Activated T-helper 2 cell treated with anti-CD3 and anti-CD28 coated beads, Interferon-gamma antibody, Interleukin-2, Interleukin-4, amounts not matched to agents 10 μg/mL and 5 μg/mL and 100 μg/mL, durations not matched to agents 14 hours and 24 hours and 36 hours (primary cell): ENCODE data around the gene LAMB3. TPM values are rescaled to one million over a fixed set of nuclear protein-coding genes. Genes with fewer than 3 reads are reported as not detected.

Experiments used
- DNase-seq: peaks from one replicate; pipeline ENCODE4 v3.0.0; 2021; ENCODE audit warnings: low spot score
- H3K27ac Mint-ChIP-seq: one replicate; pipeline ENCODE4 v1.8.0; 2021; ENCODE audit warnings: mixed read lengths
- H3K27me3 Mint-ChIP-seq: one replicate; pipeline ENCODE4 v1.8.0; 2021; ENCODE audit warnings: low read depth, mixed read lengths
- H3K36me3 Mint-ChIP-seq: one replicate; pipeline ENCODE4 v1.8.0; 2021; ENCODE audit warnings: low read depth, mixed read lengths
- H3K4me1 Mint-ChIP-seq: one replicate; pipeline ENCODE4 v1.8.0; 2021; ENCODE audit warnings: low read depth, mixed read lengths
- H3K4me3 Mint-ChIP-seq: one replicate; pipeline ENCODE4 v1.8.0; 2021; ENCODE audit warnings: low read depth, mild to moderate bottlenecking, moderate library complexity, mixed read lengths
- H3K9me3 Mint-ChIP-seq: one replicate; pipeline ENCODE4 v1.8.0; 2021; ENCODE audit warnings: mixed read lengths
- intact Hi-C: fragments of 100-400 bp; cut with micrococcal nuclease; formaldehyde crosslinking; loops from one replicate; pipeline ENCODE4 v1.15.1; 2023
- total RNA-seq: library from RNA; stranded (reverse); gene quantifications from 2 replicates; pipeline ENCODE4 v1.2.3, GENCODE V29; 2022

Gene LAMB3
- total RNA-seq, 1 donor from 2014 or later, result 11.5 TPM

DNA sequence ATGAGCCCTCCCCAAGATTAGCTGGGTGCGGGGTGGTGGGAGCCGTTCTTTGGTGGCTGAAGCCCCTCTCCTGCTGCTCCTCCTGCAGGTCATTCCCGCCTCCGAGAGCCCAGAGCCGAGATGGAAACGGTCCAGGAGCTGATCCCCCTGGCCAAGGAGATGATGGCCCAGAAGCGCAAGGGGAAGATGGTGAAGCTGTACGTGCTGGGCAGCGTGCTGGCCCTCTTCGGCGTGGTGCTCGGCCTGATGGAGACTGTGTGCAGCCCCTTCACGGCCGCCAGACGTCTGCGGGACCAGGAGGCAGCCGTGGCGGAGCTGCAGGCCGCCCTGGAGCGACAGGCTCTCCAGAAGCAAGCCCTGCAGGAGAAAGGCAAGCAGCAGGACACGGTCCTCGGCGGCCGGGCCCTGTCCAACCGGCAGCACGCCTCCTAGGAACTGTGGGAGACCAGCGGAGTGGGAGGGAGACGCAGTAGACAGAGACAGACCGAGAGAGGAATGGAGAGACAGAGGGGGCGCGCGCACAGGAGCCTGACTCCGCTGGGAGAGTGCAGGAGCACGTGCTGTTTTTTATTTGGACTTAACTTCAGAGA lies 23.4 kb upstream of the LAMB3 start:
- H3K4me3 Mint-ChIP-seq, result peak overlapping the region; percentile 72
- H3K4me1 Mint-ChIP-seq, result peaks cover 68% of the 10 kb centered on the region
- H3K9me3 Mint-ChIP-seq, result peaks cover 4% of the 10 kb centered on the region
- DNase-seq, result no peak
- intact Hi-C loops, result loop anchor here (5.0 kb wide), 1 partner anchor 152 kb away; the partner anchor contains the start of gene UTP25
- peak overlapping the region; percentile 57 for H3K27ac Mint-ChIP-seq
- peaks cover 25% of the 10 kb centered on the region for H3K36me3 Mint-ChIP-seq
- peaks cover 33% of the 10 kb centered on the region for H3K27me3 Mint-ChIP-seq

DNA sequence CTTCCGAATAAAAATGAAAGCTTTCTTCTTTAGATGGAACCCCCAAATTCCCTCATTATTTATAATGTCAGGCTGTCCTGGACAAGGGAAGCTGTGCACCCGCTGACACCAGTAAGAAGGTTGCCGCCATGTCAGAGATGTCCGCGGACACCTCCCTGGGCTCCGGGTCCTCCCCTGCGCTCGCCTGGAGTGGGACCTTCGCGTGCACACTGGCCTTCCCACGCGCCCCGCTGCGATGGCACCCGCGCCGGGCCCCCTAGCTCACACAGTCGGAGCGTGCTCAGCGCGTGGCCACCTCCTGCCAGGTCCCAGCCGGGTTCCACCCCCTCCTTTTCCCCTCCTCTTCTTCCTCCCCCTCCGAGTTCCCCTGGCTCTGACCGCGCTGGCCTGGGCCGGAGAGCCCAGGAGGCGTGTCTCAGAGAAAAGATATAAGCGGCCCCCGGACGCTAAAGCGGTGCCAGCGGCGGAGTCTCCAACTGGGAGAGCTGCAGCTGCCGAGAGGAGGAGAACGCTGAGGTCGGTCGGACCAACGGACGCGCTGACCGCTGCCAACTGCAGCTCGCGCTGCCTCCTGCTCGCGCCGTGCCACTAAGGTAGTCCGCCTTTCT lies 22.8 kb upstream of the LAMB3 start, which contains the start of gene G0S2:
G0S2 (plus strand) TSS at position 456 of the 608 bp plus-strand sequence. CDS start 273 bp downstream, outside the sequence.
- intact Hi-C loops, result loop anchor here (5.0 kb wide), 1 partner anchor 152 kb away; the partner anchor contains the start of gene UTP25
- peak within 1 kb of the TSS; percentile 72 for H3K4me3 Mint-ChIP-seq
- H3K36me3 Mint-ChIP-seq, result peaks cover 25% of the 10 kb centered on the region
- peaks cover 28% of the 10 kb centered on the region for H3K27me3 Mint-ChIP-seq
- no peak for DNase-seq
- peaks cover 4% of the 10 kb centered on the region for H3K9me3 Mint-ChIP-seq
- H3K27ac Mint-ChIP-seq, result peak within 1 kb of the TSS; percentile 82
- peaks cover 70% of the 10 kb centered on the region for H3K4me1 Mint-ChIP-seq

DNA sequence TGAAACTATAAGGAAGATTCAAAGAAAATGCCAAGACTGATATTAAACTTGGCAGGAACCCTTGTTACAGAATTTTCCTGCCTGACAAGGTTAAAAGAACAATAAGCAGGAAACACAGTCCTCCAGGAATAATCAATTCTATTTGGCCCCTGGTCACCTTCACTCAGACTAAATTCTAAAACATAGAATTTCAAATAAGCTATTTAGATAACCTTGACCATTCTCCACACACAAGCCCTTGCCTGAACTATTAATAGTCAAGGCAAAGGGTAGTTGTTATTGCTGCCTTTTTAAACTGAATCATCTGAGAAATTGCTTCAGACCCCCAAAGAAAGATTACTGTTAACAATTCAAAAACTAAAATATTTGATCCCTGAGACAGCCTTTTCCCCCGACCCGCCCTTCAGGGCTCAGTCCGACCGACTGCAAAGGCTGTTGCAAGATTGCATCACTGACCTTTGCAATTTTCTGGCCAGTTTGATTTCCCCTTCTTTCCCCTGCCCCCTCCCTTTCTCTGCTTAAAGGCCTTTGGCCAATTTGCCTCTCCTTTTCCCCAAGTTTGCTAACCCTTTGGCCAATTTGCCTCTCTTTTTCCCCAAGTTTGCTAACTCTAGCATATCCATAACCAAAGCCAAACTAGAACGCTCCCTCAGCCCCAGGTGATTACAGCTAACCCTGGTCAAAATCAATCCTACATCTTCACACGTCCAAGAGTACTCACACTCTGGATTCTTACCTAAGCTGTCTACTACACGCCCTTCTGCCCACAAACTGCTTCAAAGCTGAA lies 21.6 kb upstream of the LAMB3 start:
- peaks cover 4% of the 10 kb centered on the region for H3K9me3 Mint-ChIP-seq
- no peak overlapping the region for H3K4me3 Mint-ChIP-seq
- intact Hi-C loops, result loop anchor here (1.0 to 2.0 kb wide), 3 partner anchors 14 to 73 kb away; no protein-coding TSS in a partner anchor
- H3K27ac Mint-ChIP-seq, result peak overlapping the region; percentile 82
- peaks cover 24% of the 10 kb centered on the region for H3K27me3 Mint-ChIP-seq
- H3K36me3 Mint-ChIP-seq, result peaks cover 25% of the 10 kb centered on the region
- H3K4me1 Mint-ChIP-seq, result peaks cover 65% of the 10 kb centered on the region
- DNase-seq, result no peak

DNA sequence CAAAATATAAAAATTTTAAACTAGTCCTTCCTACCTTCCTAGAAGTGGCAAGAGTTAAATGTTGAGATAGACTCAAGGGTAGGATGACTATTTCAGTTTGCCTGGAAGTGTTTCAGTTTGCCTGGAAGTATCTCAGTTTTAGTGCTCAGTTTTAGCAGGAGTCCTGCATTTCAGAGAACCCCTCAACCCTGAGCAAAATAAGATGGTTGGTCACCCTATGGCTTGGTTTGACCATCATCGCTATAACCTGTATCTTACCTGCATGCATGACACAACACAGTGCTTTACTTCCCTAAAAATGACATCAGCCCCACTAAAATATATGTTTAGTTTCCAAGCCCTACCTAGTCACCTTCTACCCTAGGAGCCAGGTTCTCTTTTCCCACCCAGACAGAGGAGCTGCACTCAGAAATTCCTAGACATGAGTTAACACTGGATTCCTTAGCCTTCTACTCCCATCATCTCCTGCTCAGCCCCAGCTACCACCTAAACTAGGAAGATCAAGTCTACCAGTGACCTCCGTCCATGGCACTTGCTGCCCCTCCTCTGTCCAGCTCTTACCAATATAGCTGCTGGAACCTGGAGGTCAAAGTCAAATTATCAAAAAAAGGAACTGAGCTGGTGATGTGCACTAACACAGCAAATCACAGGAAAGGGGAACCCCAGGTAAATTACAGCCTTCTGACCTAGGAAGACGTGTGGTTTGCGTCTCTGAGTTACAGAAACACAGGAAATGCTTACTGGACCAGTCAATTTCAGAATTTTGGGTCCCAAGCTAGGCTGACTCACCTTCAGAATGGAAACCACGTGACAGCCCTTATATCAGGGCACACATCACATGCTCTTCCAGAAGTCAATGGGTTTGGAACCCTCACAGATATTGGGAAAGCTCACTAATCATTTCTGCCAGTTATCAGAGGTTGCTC lies 20.7 kb upstream of the LAMB3 start:
- intact Hi-C loops, result loop anchor here (1.0 to 2.0 kb wide), 3 partner anchors 13 to 74 kb away; no protein-coding TSS in a partner anchor
- peaks cover 21% of the 10 kb centered on the region for H3K36me3 Mint-ChIP-seq
- peak overlapping the region; percentile 51 for H3K4me3 Mint-ChIP-seq
- DNase-seq, result peak; percentile 22
- peaks cover 4% of the 10 kb centered on the region for H3K9me3 Mint-ChIP-seq
- H3K4me1 Mint-ChIP-seq, result peaks cover 61% of the 10 kb centered on the region
- H3K27ac Mint-ChIP-seq, result peak overlapping the region; percentile 82
- H3K27me3 Mint-ChIP-seq, result peaks cover 20% of the 10 kb centered on the region

DNA sequence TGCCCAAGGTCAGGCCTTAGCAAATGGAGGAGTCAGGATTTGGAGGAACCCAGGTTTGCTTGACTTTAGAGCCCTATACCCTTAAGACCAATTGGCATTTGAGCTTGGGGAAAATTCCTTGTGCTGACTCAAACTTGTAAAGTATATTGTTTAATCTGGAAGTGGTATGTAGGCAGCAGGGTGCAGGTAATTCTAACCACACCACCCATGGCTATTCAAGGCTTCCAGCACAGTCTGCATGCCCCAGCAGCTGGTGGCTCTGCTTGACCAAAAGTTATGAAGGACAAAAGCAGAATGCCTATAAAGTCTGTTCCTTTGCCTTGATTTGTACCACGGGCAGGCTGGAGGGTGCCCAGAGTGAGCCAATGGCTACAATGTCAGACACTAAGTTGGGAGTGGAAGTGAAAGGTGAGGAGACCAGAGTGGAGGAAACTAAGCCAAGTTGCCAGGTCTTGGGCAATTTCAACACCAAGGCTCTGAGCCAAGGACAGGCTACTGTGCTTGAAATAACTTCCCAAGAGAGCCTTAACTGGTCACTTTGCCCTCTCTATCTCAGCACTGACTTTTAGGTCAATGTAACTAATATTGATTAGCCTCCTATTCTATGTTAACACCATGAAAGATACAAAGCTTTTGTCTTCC lies 18.3 kb upstream of the LAMB3 start:
- no peak overlapping the region for H3K4me3 Mint-ChIP-seq
- intact Hi-C loops, result no loop called here
- H3K9me3 Mint-ChIP-seq, result peaks cover 4% of the 10 kb centered on the region
- peaks cover 7% of the 10 kb centered on the region for H3K36me3 Mint-ChIP-seq
- DNase-seq, result no peak
- peaks cover 5% of the 10 kb centered on the region for H3K27me3 Mint-ChIP-seq
- H3K27ac Mint-ChIP-seq, result peak overlapping the region; percentile 54
- H3K4me1 Mint-ChIP-seq, result peaks cover 45% of the 10 kb centered on the region

DNA sequence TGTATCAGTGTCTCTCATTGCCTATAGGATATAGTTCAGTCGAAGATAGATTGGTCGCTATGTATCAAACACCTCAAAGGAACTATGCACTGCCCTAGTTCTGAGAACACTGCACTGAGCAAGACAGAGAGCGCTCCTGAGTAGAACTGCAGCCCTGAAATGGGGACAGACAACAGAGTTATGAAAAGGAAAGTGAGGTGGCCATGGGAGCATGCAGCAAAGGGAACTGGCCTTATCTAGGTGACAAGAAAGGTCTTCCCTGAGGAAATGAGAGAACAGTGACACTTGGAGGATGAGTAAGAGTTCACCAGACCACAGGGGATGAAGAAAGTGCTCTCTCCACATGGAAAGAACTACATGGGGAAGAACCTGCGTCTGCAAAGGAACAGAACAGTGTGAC lies 15.5 kb upstream of the LAMB3 start:
- Mint-ChIP-seq H3K27me3 (no peaks in the 10 kb centered on the region), H3K27ac (no peak overlapping the region), H3K4me1 (peaks cover 19% of the 10 kb centered on the region), H3K9me3 (peaks cover 4% of the 10 kb centered on the region), H3K36me3 (peaks cover 10% of the 10 kb centered on the region), H3K4me3 (no peak overlapping the region)
- intact Hi-C loops, result no loop called here
- DNase-seq, result no peak

DNA sequence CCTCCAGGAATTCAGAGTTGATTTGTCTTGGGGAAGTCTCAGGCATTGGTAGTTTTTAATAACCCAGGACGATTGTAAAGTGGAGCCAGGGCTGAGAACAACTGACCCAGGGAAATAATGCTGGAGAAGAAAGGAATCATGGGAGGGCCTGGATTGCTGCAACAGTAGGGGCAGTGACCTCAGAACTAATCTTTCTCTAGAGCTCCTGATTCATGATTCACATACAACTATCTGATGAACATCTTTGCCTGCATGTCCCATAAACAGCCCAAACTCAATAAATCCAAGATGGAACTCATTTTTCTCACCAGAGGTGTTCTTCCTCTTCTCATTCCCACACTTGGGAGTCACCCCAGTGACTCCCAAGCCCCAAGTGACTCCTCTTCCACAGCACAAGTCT lies 14.9 kb upstream of the LAMB3 start:
- H3K9me3 Mint-ChIP-seq, result peaks cover 4% of the 10 kb centered on the region
- peaks cover 16% of the 10 kb centered on the region for H3K4me1 Mint-ChIP-seq
- intact Hi-C loops, result no loop called here
- no peak overlapping the region for H3K4me3 Mint-ChIP-seq
- no peak overlapping the region for H3K27ac Mint-ChIP-seq
- DNase-seq, result no peak
- no peaks in the 10 kb centered on the region for H3K27me3 Mint-ChIP-seq
- peaks cover 10% of the 10 kb centered on the region for H3K36me3 Mint-ChIP-seq

DNA sequence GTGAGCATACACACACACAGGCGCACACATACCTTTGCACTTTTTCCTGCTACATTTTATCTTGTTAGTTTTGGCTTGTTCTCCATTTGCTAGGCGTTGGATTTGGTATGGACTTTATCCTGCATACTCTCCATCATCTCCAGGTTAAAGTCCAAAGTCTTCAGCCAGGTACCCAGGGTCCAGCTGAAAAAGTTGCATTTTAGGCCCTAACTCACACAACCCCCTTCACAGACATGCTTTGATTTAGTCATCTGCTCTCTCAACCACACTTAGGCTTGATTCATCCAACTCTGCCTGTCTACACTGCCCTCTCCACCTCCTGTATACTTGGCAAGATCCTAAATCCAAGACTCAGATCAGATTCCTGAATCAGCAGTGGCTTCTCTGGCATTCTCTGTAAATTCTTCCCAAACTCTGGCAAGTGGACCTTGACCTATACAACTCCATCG lies 10.7 kb upstream of the LAMB3 start:
- peaks cover 22% of the 10 kb centered on the region for H3K4me1 Mint-ChIP-seq
- intact Hi-C loops, result no loop called here
- no peaks in the 10 kb centered on the region for H3K9me3 Mint-ChIP-seq
- no peak overlapping the region for H3K27ac Mint-ChIP-seq
- H3K27me3 Mint-ChIP-seq, result no peaks in the 10 kb centered on the region
- H3K36me3 Mint-ChIP-seq, result peaks cover 6% of the 10 kb centered on the region
- no peak overlapping the region for H3K4me3 Mint-ChIP-seq
- no peak for DNase-seq

DNA sequence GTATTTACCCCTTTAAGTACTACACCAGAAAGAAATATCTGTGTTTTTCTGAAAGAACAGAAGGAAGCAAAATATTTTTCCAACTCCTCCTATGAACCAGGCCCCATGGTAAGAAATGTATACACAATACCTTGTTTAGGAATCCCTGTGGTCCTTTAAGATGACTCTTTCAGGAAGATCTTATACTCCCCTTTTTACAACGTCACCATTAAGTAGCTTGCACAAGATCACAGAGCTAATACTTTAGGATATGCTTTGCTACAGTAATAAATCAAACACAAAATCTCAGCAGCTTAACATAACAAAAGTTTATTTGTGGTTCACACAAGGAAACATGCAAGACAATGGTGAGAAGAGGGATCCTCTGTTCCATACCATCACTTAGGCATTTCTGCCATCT lies 8.8 kb upstream of the LAMB3 start:
- H3K27ac Mint-ChIP-seq, result no peak overlapping the region
- intact Hi-C loops, result loop anchor here (2.0 kb wide), 1 partner anchor 64 kb away; no protein-coding TSS in a partner anchor
- peaks cover 6% of the 10 kb centered on the region for H3K36me3 Mint-ChIP-seq
- no peaks in the 10 kb centered on the region for H3K27me3 Mint-ChIP-seq
- H3K4me1 Mint-ChIP-seq, result peaks cover 25% of the 10 kb centered on the region
- DNase-seq, result no peak
- H3K9me3 Mint-ChIP-seq, result no peaks in the 10 kb centered on the region
- no peak overlapping the region for H3K4me3 Mint-ChIP-seq

DNA sequence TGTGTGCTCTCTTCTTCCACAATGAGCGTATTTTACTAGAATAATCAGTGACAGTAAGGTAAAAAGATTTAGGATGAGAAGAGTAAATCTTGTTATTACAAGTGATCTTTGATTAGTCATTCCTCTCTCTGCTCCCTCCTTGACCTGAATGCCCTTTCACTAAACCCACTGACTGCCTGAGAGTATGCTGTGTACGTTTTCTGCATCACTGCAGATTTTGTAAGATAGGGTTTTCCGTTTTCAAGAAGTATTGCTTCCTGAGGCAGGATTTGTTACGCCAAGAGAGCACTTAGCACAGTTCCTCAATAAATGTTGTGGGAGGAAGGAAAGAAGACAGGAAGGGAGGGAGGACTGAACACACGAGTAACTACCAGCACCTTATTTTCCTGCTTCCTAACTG lies 7.7 kb upstream of the LAMB3 start:
- intact Hi-C loops, result loop anchor here (1.0 to 2.0 kb wide), 4 partner anchors 9 to 91 kb away; no protein-coding TSS in a partner anchor
- DNase-seq, result no peak
- peak overlapping the region; percentile 16 for H3K4me3 Mint-ChIP-seq
- H3K27ac Mint-ChIP-seq, result peak overlapping the region; percentile 79
- peaks cover 25% of the 10 kb centered on the region for H3K4me1 Mint-ChIP-seq
- no peaks in the 10 kb centered on the region for H3K9me3 Mint-ChIP-seq
- H3K27me3 Mint-ChIP-seq, result no peaks in the 10 kb centered on the region
- peaks cover 6% of the 10 kb centered on the region for H3K36me3 Mint-ChIP-seq

DNA sequence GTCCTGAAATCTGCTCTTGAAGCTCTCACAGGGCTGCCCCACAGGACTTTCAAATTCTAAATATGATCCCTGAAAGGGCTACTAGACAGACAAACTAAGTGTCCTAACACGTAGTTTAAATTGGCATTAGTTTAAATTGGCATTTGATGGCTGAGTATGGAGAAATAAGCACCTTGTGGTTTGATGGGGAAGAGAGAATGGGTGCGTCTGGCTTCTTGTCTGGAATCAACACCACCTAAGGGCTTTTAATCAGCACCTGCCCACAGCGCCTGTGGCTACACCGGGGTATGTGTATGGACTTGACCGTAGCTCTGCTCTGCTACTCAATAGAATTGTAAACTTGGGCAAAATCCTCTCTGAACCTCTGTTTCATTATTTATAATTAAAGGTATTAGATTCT lies 5.7 kb upstream of the LAMB3 start:
- intact Hi-C loops, result no loop called here
- DNase-seq, result no peak
- Mint-ChIP-seq H3K36me3 (peaks cover 2% of the 10 kb centered on the region), H3K4me1 (peaks cover 33% of the 10 kb centered on the region), H3K27ac (no peak overlapping the region), H3K9me3 (no peaks in the 10 kb centered on the region), H3K4me3 (no peak overlapping the region), H3K27me3 (no peaks in the 10 kb centered on the region)
